NCI-H2196 treated with DMSO at 0.1 percent for 48 hours (cell line): ENCODE results near the gene RFTN2.
"Not testable (repeated sequence)": the region's sequence is repeated elsewhere in the genome, so short reads cannot be mapped to it uniquely, and the experiment has no call there.

Experiments
- DNase-seq: peaks from one replicate; lab custom pipeline; 2025; ENCODE audit not compliant: unreplicated experiment; lab: John Stamatoyannopoulos, UW

RFTN2 gene

GRCh38 chr2:197606180-197606579 is 69.2 kb downstream of the RFTN2 start:
- DNase-seq, result no peak

GRCh38 chr2:197604117-197604860 is 71.1 kb downstream of the RFTN2 start:
- DNase-seq, result no peak

DNA sequence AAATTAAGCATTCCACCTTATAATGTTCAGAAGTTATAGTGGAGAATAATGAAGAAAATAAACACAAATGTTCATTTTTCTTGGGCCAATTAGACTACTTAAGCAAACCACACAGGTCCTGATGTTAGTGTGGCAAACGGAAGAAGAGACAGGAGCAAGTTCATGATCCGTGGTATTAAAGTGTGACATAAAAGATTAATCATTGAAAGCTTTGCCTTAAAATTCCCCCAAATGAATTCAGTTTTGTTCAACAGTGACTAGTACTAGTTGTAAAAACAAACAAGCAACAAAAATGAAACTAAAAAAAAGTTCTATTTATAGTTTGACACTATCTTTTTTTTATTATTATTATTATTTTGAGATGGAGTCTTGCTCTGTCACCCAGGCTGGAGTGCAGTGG is 73.7 kb downstream of the RFTN2 start:
- no peak for DNase-seq

DNA sequence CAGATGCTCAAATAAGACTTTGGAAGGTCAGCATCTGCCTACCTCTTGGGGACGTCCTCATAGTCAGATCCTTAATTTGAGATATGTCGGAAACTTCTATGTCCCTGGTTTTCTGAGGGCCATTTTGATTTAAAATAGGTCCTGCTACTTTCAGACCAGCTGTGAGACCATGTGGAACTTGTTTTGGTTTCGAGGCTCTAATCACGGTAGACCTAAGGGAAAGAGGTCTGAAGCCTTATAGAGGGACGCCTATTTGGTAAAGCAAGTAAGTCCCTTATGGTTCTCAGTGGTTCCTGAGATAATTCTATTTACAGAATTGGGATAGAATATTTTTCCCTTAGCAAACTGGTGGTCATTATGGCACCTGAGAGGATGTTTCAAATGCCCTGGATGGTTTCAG is 75.1 kb downstream of the RFTN2 start:
- DNase-seq, result no peak

- no peak for DNase-seq
These were observed 76.0 kb downstream of the RFTN2 start for GRCh38 chr2:197599285-197599965.

GRCh38 chr2:197598450-197598849 is 76.9 kb downstream of the RFTN2 start:
- no peak for DNase-seq

DNA sequence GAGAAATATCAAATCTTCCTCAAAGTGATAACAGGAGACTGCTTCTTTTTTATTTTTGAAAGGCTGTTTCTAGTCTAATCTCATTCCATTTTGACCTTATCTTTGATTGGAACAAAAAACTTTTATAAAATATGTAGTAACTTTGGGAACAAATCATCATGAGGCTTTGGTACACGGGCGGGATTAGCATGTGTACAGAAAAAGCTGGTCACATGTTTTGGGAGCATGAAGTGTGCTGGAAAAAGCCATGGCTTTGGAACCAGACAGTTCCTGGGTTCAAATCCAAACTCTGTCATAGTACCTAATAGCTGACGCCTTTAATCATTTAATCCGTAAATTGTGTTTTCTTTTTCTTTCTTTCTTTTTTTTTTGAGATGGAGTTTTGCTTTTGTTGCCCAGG is 78.2 kb downstream of the RFTN2 start:
- no peak for DNase-seq

DNA sequence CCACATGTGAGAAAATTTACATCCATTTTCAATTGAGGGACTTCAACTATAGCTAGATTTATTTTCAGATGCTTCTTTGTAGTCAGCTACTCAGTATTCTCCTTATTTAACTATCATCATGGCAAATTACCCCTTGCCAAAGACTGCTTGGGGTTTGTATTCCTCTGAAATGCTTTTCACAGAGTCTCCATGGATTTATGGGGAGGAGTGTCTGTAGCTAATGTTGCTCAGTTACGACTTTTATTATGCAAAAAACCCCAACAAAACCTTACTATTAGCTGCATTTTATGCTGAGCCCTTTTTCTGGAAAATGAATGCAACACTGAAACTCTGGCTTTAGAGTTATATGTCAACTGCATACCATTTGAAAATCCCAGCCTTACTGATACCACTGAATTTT is 78.6 kb downstream of the RFTN2 start:
- no peak for DNase-seq

DNA sequence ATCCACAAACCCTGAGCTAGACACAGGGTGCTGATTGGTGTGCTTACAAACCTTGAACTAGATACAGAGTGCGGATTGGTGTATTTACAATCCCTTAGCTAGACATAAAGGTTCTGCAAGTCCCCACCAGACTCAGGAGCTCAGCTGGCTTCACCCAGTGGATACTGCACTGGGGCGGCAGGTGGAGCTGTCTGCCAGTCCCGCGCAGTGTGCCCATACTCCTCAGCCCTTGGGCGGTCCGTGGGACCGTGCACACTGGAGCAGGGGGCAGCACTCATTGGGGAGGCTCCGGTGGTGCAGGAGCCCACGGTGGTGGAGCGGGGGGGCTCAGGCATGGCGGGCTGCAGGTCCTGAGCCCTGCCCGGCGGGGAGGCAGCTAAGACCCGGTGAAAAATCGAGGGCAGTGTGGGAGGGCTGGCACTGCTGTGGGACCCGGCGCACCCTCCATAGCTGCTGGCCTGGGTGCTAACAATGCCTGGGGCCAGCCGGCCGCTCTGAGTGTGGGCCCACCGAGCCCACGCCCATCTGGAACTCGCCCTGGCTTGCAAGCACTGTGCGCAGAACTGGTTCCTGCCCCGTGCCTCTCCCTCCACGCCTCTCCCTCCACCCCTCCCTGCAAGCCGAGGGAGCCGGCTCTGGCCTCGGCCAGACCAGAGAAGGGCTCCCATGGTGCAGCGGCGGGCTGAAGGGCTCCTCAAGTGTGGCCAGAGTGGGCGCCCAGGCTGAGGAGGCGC is 83.9 kb downstream of the RFTN2 start:
- DNase-seq, result no peak

DNA sequence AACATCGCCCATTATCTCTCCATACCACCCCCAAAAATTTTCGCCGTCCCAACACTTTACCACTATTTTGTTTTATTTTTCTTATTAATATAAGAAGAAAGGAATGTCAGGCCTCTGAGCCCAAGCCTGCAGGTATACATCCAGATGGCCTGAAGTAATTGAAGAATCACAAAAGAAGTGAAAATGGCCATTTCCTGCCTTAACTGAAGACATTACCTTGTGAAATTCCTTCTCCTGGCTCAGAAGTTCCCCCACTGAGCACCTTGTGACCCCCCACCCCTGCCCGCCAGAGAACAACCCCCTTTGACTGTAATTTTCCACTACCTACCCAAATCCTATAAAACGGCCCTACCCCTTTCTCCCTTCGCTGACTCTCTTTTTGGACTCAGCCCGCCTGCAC is 88.1 kb downstream of the RFTN2 start:
- DNase-seq, result not testable (repeated sequence)

GRCh38 chr2:197580166-197580565 is 95.2 kb downstream of the RFTN2 start:
- DNase-seq, result not testable (repeated sequence)

DNA sequence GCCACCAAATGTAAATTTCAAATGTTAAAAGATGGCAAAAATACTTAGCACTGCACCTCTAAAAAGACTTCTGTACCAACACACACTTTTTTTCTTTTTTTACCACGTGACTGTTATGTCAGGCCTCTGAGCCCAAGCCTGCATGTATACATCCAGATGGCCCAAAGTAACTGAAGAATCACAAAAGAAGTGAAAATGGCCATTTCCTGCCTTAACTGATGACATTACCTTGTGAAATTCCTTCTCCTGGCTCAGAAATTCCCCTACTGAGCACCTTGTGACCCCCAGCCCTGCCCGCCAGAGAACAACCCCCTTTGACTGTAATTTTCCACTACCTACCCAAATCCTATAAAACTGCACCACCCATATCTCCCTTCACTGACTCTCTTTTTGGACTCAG is 97.1 kb downstream of the RFTN2 start:
- DNase-seq, result not testable (repeated sequence)

DNA sequence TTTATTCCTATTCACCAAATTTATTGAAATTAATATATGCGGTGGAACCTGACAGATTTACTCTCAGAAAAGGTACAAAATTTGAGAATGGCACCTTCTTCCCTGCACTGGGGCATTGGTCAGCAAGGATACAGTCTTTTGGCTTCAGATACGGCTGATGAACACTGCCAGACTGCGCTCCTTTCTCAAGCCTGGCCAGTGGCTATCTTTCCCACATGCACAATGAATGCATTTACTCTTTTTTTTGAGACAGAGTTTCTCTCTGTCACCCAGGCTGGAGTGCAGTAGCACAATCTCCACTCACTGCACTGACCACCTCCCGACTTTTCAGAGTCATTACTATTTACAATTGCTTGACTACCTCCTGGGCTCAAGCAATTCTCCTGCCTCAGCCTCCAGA is 97.9 kb downstream of the RFTN2 start:
- no peak for DNase-seq

GRCh38 chr2:197576631-197577030 is 98.8 kb downstream of the RFTN2 start:
- DNase-seq, result no peak

DNA sequence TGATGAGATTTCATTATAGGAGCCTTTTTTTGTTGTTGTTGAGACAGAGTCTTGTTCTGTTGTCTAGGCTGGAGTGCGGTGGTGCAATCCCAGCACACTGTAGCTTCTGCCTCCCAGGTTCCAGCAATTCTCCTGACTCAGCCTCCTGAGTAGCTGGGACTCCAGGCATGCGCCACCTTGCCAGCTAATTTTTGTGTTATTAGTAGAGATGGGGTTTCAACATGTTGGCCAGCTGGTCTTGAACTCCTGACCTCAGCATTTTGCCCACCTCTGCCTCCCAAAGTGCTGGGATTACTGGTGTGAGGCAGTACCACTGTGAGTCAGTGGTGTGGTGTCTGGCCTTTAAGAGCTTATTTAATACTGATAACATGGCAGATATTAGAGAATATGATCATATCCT is 99.4 kb downstream of the RFTN2 start:
- no peak for DNase-seq

DNA sequence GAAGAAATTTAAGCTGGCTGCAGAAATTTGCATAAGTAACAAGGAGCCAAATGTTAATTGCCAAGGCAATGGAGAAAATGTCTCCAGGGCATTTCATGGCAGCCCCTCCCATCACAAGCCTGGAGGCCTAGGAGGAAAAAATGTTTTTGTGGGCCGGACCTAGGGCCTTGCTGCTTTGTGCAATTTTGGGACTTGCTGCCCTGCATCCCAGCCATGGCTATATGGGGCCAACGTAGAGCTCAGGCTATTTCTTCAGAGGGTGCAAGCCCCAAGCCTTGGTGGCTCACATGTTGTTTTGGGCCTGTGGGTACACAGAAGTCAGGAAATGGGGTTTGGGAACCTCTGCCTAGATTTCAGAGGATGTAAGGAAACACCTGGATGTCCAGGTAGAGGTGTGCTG is 101.8 kb downstream of the RFTN2 start:
- DNase-seq, result no peak

DNA sequence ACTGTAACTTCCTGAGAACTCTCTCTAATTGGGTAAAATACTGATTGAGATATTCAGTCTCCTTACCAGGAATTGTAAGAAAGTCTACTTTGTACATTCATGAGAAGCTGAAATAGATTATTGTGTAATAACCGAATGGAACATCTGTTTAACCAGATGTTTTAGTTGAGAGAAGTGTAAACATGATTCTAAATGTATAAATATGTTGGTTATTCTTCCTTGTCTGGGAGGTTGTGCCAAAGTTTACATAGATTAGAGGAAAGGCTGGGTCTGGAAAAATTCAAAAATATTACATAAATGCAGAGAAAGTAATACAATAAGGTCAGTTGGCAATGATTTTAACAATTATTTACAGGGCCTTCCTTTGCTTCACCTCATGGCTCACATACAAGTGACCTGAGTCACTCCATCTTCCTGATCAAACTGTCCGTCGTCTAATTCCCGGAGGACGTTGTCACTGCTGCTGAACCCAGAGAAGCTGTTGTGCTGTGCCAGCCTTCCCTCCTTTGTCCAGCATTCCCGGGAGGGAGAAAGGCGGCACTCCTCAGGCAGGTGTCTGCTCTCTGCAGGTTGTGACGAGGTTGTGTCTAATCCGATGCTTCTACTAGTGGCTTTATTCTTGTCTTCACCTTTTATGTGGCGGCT is 103.6 kb downstream of the RFTN2 start:
- no peak for DNase-seq

- no peak for DNase-seq
These were observed 115.2 kb downstream of the RFTN2 start for GRCh38 chr2:197560146-197560665.

- DNase-seq, result no peak
These were observed 115.7 kb downstream of the RFTN2 start for GRCh38 chr2:197559681-197560080.

- no peak for DNase-seq
These were observed 117.0 kb downstream of the RFTN2 start for GRCh38 chr2:197558393-197558792.

DNA sequence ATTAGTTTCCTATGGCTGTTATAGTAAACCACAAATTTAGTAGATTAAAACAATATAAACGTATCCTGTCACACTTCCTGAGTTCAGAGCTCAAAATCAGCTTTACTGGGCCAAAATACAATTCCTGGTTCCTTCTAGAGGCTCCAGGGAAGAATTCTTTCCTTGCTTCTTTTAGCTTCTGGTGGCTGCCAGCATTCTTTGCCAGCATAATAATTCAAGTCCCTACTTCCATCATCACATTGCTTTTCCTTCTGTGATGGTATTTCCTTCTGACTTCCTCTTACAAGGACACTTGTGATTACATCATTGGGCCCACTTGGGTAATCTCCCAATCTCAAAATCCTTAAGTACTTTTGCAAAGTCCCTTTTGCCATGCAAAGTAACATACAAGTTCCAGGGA is 118.9 kb downstream of the RFTN2 start:
- no peak for DNase-seq
